ENCODE data around the gene RBM43. TPM values are rescaled to one million over a fixed set of nuclear protein-coding genes. Genes with fewer than 3 reads are reported as not detected.

RBM43 gene
- total and polyA plus RNA-seq, 2 donors (not counting 1 experiment from before 2014, with no cell fraction given) = 12.4 to 13.8 TPM

GRCh38 chr2:151260573-151261230 lies 961 bp downstream of the RBM43 start:
- Histone ChIP-seq H4K20me1 (ENCODE audit: control insufficient read depth, extremely low read depth, insufficient read depth, low read length) (no peaks in the 10 kb centered on the region), H3K27ac (ENCODE audit: insufficient read depth, low read length) (peak overlapping the region; percentile 97), H3K36me3 (ENCODE audit: control insufficient read depth, insufficient read depth, low read length) (no peaks in the 10 kb centered on the region), H2AFZ (ENCODE audit: low read length) (peak overlapping the region; percentile 82), H3K9me3 (ENCODE audit: control insufficient read depth, insufficient read depth, low read depth, low read length) (no peaks in the 10 kb centered on the region), H3K4me3 (replicated peaks in 1 of 4; ENCODE audit: control extremely low read depth in 1 of 4, insufficient read depth in 1 of 4, low read depth in 3 of 4, low read length in 4 of 4) (peak overlapping the region; percentile 50 to 85 (median 73)), H3K4me2 (ENCODE audit: extremely low read depth, insufficient read depth, low read length) (peak overlapping the region; percentile 96), H3K27me3 (ENCODE audit: control insufficient read depth, insufficient read depth, low read length) (no peaks in the 10 kb centered on the region), H3K79me2 (ENCODE audit: control insufficient read depth, insufficient read depth, low read length) (peaks cover 2% of the 10 kb centered on the region), H3K4me1 (ENCODE audit: control insufficient read depth, extremely low read depth, insufficient read depth, low read length) (peaks cover 5% of the 10 kb centered on the region), H3K9ac (ENCODE audit: insufficient read depth, low read length) (peak overlapping the region; percentile 90)
- no peak for TF ChIP-seq CTCF (conservative IDR thresholded peaks at IDR 0.05 in 1 of 2, IDR thresholded peaks at IDR 0.05 in 1 of 2; ENCODE audit: low read depth in 1 of 2, low read length in 2 of 2)
- no peak for TF ChIP-seq EZH2 (IDR thresholded peaks at IDR 0.05; ENCODE audit: low read length, missing control alignments)
- DNase-seq (ENCODE audit: low read depth in 2 of 2) = peak; percentile 46 to 65

- Histone ChIP-seq H3K27ac (ENCODE audit: insufficient read depth, low read length) (no peak overlapping the region), H3K4me3 (replicated peaks in 1 of 4; ENCODE audit: control extremely low read depth in 1 of 4, insufficient read depth in 1 of 4, low read depth in 3 of 4, low read length in 4 of 4) (no peak overlapping the region), H3K9me3 (ENCODE audit: control insufficient read depth, insufficient read depth, low read depth, low read length) (no peaks in the 10 kb centered on the region), H3K27me3 (ENCODE audit: control insufficient read depth, insufficient read depth, low read length) (no peaks in the 10 kb centered on the region), H3K4me1 (ENCODE audit: control insufficient read depth, extremely low read depth, insufficient read depth, low read length) (peaks cover 5% of the 10 kb centered on the region), H3K36me3 (ENCODE audit: control insufficient read depth, insufficient read depth, low read length) (no peaks in the 10 kb centered on the region), H3K79me2 (ENCODE audit: control insufficient read depth, insufficient read depth, low read length) (peaks cover 2% of the 10 kb centered on the region), H2AFZ (ENCODE audit: low read length) (no peak overlapping the region), H3K9ac (ENCODE audit: insufficient read depth, low read length) (no peak overlapping the region), H3K4me2 (ENCODE audit: extremely low read depth, insufficient read depth, low read length) (no peak overlapping the region), H4K20me1 (ENCODE audit: control insufficient read depth, extremely low read depth, insufficient read depth, low read length) (no peaks in the 10 kb centered on the region)
- peak; percentile 85 to 90 for DNase-seq (ENCODE audit: low read depth in 2 of 2)
- no peak for TF ChIP-seq CTCF (conservative IDR thresholded peaks at IDR 0.05 in 1 of 2, IDR thresholded peaks at IDR 0.05 in 1 of 2; ENCODE audit: low read depth in 1 of 2, low read length in 2 of 2)
- TF ChIP-seq EZH2 (IDR thresholded peaks at IDR 0.05; ENCODE audit: low read length, missing control alignments) = no peak
These were observed 3.5 kb downstream of the RBM43 start for GRCh38 chr2:151258121-151258520.

- Histone ChIP-seq H3K79me2 (ENCODE audit: control insufficient read depth, insufficient read depth, low read length) (no peaks in the 10 kb centered on the region), H3K9me3 (ENCODE audit: control insufficient read depth, insufficient read depth, low read depth, low read length) (no peaks in the 10 kb centered on the region), H3K4me3 (replicated peaks in 1 of 4; ENCODE audit: control extremely low read depth in 1 of 4, insufficient read depth in 1 of 4, low read depth in 3 of 4, low read length in 4 of 4) (no peak overlapping the region), H4K20me1 (ENCODE audit: control insufficient read depth, extremely low read depth, insufficient read depth, low read length) (no peaks in the 10 kb centered on the region), H2AFZ (ENCODE audit: low read length) (no peak overlapping the region), H3K4me1 (ENCODE audit: control insufficient read depth, extremely low read depth, insufficient read depth, low read length) (peaks cover 8% of the 10 kb centered on the region), H3K36me3 (ENCODE audit: control insufficient read depth, insufficient read depth, low read length) (no peaks in the 10 kb centered on the region), H3K27ac (ENCODE audit: insufficient read depth, low read length) (no peak overlapping the region), H3K9ac (ENCODE audit: insufficient read depth, low read length) (no peak overlapping the region), H3K4me2 (ENCODE audit: extremely low read depth, insufficient read depth, low read length) (no peak overlapping the region), H3K27me3 (ENCODE audit: control insufficient read depth, insufficient read depth, low read length) (no peaks in the 10 kb centered on the region)
- no peak for TF ChIP-seq EZH2 (IDR thresholded peaks at IDR 0.05; ENCODE audit: low read length, missing control alignments)
- no peak for TF ChIP-seq CTCF (conservative IDR thresholded peaks at IDR 0.05 in 1 of 2, IDR thresholded peaks at IDR 0.05 in 1 of 2; ENCODE audit: low read depth in 1 of 2, low read length in 2 of 2)
- DNase-seq (ENCODE audit: low read depth in 2 of 2) = no peak
These were observed 9.0 kb downstream of the RBM43 start for GRCh38 chr2:151252646-151253045.
